EL (cell line): ENCODE results near the gene FANCF.
"Not testable (repeated sequence)": the region's sequence is repeated elsewhere in the genome, so short reads cannot be mapped to it uniquely, and the experiment has no call there.

Source experiments
- DNase-seq: peaks from one replicate; pipeline ENCODE4 v3.0.0-alpha.2; 2016

FANCF gene

GRCh38 chr11:22625448-22626287 is at the start of gene FANCF:
TSS of gene FANCF (minus strand) at chr11:22625823. CDS start at chr11:22625810, 13 bp downstream.
- peak; percentile 98 for DNase-seq

- no peak for DNase-seq
These were observed 49.1 kb upstream of the FANCF start for GRCh38 chr11:22674470-22675439.

GRCh38 chr11:22671751-22672150 is 46.1 kb upstream of the FANCF start:
- DNase-seq, result no peak

- DNase-seq, result no peak
These were observed 45.2 kb upstream of the FANCF start for GRCh38 chr11:22670830-22671229.

- DNase-seq, result no peak
These were observed 43.7 kb upstream of the FANCF start for GRCh38 chr11:22669368-22669767.

GRCh38 chr11:22668005-22668796 is 42.6 kb upstream of the FANCF start:
- no peak for DNase-seq

- DNase-seq, result no peak
These were observed 41.2 kb upstream of the FANCF start for GRCh38 chr11:22666688-22667439.

GRCh38 chr11:22666325-22666687 is 40.7 kb upstream of the FANCF start, which contains the start of gene GAS2:
TSS of gene GAS2 (plus strand) at chr11:22666611. CDS start at chr11:22674870, 8,259 bp downstream.
- DNase-seq, result no peak

- DNase-seq, result no peak
These were observed 34.2 kb upstream of the FANCF start for GRCh38 chr11:22659783-22660182.

GRCh38 chr11:22657101-22657694 is 31.6 kb upstream of the FANCF start:
- no peak for DNase-seq

GRCh38 chr11:22656130-22656529 is 30.5 kb upstream of the FANCF start:
- DNase-seq, result no peak

GRCh38 chr11:22652346-22652745 is 26.7 kb upstream of the FANCF start:
- not testable (repeated sequence) for DNase-seq

GRCh38 chr11:22641559-22641958 is 15.9 kb upstream of the FANCF start:
- no peak for DNase-seq

GRCh38 chr11:22640862-22641261 is 15.2 kb upstream of the FANCF start:
- DNase-seq, result no peak

- no peak for DNase-seq
These were observed 10.1 kb upstream of the FANCF start for GRCh38 chr11:22635689-22636088.

- DNase-seq, result peak; percentile 3
These were observed 9.4 kb upstream of the FANCF start for GRCh38 chr11:22634897-22635629.

- no peak for DNase-seq
These were observed 7.8 kb upstream of the FANCF start for GRCh38 chr11:22633354-22633902.

- DNase-seq, result no peak
These were observed 1.8 kb upstream of the FANCF start for GRCh38 chr11:22627421-22627820.

- DNase-seq, result no peak
These were observed 1.1 kb upstream of the FANCF start for GRCh38 chr11:22626573-22627239.
